Measurements from ENCODE around the gene ATP4A.
"Not testable (repeated sequence)": the region's sequence is repeated elsewhere in the genome, so short reads cannot be mapped to it uniquely, and the experiment has no call there.

The ATP4A gene

DNA sequence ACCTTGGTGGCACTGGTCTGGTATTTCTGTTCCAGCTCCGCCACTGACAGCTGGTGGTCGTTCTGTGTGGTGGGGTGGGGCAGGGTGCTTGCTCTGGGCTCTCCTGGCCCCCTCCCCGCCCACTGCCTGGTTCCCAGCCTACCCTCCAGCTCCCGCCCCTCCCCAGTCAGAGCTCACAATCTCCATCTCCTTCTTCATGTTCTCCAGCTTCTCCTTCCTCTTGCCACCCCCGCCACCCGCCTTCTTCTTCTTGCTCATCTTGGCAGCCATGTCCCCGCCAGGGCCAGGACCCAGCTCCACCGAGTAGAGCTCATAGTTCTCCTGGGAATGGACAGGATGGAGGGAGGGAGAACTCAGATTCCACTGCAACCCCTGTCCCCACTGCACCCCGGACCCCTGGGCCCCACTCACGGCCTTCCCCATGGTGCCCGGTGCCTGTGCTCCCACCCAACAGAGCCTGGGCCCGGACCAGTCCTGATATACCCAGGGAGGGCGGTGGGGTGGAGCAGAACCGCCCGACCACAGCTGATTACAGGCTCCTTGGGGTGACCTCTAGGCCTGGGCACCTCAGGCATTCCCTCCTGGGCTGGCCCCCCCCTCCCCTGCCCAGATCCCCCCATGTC, at the start of gene ATP4A:
ATP4A (minus strand) TSS at position 452 of the 623 bp plus-strand sequence; CDS start at position 423, 29 bp downstream.
- DNase-seq = no peak

DNA sequence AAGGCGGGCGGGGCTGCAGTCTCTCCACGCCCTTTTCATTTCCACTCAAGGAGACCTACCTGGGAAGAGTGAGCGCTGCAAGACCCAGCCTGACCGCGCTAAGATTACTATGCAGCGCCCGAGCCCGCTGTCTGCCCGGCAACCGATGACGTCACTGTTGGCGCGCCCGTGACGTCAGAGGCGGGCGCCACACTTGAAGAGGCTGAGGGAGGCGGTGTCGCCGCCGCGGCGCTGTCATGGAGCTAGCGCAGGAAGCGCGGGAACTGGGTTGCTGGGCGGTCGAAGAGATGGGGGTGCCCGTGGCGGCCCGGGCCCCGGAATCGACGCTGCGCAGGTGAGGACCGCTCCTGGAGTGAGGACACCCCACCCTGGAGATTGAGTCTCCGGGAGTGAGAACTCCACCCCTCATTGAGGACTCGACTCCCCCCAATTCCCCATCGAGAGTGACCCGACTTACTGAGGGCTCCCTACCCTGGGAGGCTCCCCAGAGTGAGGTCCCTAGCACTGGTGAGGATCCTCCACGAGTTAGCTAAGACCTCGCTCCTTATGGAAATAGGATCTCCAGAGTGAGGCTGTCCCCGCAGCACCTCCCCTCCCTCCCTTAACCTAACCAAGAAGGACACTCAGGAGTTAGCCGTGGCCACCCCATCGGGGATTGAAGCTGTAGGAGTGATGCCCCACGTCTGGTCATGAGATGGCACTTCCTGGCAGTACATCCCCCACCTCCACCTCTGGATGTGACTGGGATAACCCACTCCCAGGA, 49.3 kb upstream of the ATP4A start, which contains the start of gene HAUS5:
HAUS5 (plus strand) TSS at position 177 of the 763 bp plus-strand sequence; CDS start at position 237, 60 bp downstream.
- DNase-seq = peak; percentile 86 to 87

DNA sequence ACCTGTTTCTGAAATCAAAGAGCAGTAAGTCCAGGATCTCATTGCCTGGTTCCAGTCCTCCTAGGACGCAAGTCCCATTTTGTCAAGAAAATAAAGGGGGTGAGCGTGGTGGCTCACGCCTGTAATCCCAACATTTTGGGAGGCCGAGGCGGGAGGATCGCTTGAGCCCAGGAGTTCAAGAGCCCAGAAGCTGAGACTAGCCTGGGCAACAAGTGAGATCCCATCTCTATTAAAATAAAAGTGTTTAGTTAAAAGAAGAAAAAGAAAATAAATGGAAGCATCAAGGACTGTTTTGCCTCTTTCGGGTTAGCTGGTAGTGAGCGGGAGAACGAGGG, 48.7 kb upstream of the ATP4A start:
- DNase-seq = no peak

GRCh38 chr19:35609851-35610353, 46.4 kb upstream of the ATP4A start:
- no peak for DNase-seq

DNA sequence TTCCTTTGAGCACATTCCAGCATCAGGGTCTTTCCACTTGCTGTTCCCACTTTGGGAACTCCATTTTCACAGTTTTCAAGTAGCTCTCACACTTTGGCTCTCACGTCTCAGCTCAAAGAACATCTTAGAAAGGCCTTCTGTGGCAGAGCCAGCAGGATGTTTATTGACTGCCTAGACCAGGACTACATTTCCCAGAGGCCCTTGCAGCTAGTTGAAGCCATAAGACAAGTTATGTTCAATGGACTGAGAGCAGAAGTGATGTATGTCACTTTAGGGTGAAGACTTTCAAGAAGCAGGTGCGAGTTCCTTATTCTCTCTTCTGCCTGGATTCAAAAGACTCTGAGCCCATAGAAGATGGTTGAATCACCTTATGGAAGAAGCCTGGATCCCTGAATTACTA, 44.8 kb upstream of the ATP4A start:
- peak; percentile 2 to 21 for DNase-seq

DNA sequence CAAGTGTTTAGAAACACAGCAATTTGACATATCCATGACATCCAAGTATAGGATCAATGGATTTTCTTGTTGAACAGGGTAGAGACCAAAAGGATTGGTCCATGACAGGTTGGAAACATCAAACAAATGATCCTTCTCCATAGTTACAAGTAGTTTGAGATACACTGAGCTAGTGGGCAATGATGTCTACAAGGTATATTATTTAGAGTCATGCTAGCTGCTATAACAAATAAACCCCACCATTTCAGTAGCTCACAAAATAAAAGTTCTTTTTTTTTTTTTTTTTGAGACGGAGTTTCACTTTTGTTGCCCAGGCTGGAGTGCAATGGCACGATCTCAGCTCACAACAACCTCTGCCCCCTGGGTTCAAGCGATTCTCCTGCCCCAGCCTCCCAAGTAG, 44.2 kb upstream of the ATP4A start:
- no peak for DNase-seq

DNA sequence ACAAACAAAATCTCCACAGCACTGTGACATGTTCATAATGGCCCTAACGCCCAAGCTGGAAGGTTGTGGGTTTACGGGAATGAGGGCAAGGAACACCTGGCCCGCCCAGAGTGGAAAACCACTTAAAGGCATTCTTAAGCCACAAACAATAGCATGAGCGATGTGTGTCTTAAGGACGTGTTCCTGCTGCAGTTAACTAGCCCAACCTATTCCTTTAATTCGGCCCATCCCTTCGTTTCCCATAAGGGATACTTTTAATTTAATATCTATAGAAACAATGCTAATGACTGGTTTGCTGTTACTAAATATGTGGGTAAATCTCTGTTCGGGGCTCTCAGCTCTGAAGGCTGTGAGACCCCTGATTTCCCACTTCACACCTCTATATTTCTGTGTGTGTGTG, 43.7 kb upstream of the ATP4A start:
- DNase-seq = not testable (repeated sequence)

- DNase-seq = not testable (repeated sequence)
Observed at GRCh38 chr19:35604436-35604835, 41.0 kb upstream of the ATP4A start.

- no peak for DNase-seq
Observed at GRCh38 chr19:35601971-35602370, 38.5 kb upstream of the ATP4A start.

DNA sequence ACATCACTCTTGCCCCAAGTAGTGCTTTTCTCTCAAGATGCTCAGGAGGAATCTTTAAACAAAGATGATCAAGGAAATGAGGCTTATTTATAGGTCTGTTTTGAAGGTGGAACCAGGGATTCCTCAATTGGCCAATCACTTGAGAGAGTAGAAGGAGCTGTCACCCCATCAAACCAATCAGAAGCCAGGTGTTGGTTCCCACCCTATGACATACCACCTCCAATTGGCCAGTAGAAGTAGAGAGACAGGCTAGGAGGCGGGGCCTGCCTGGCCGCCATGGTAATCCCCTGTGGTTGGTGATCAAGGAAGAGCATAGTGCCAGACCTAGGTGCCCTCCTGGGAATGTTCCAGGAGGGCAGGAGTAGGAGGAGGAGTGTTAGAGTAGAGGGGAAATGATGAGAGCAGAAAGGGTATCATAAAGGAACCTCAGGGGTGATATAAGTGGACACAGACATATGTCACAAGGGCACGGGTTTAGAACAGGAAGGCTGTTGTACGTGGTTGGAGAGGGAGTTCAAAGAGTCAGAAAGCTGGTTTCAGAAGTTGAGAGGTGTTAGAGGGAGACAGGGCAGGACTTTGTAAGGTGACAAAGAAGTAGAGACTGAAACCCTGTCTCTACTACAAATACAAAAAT, 33.0 kb upstream of the ATP4A start:
- DNase-seq = no peak

DNA sequence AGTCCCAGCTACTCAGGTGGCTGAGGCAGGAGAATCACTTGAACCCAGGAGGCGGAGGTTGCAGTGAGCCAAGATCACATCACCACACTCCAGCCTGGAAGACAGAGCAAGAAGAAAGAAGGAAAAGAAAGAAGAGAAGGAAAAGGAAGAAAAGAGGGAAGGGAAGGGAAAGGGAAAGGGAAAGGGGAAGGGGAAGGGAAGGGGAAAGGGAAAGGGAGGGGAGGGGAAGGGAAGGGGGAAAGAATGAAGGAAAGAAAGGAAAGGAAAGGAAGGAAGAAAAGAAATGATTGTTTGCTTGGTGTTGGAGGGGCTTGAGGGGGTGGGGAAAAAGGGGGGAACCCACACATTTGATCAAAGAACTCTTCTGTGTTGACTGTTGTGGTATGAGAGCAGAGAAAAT, 32.5 kb upstream of the ATP4A start:
- DNase-seq = no peak

GRCh38 chr19:35595026-35595425, 31.6 kb upstream of the ATP4A start:
- DNase-seq = not testable (repeated sequence)

- peak; percentile 48 to 73 for DNase-seq
Observed at GRCh38 chr19:35592226-35592625, 28.8 kb upstream of the ATP4A start.

GRCh38 chr19:35590875-35591274, 27.4 kb upstream of the ATP4A start:
- DNase-seq = no peak

GRCh38 chr19:35587321-35587720, 23.9 kb upstream of the ATP4A start:
- no peak for DNase-seq

- DNase-seq = no peak
Observed at GRCh38 chr19:35585848-35586247, 22.4 kb upstream of the ATP4A start, which contains the start of gene PMIS2. Gene PMIS2 (plus strand): TSS chr19:35586173. CDS start chr19:35586260, 87 bp downstream.

- no peak for DNase-seq
Observed at GRCh38 chr19:35582760-35583159, 19.3 kb upstream of the ATP4A start.

DNA sequence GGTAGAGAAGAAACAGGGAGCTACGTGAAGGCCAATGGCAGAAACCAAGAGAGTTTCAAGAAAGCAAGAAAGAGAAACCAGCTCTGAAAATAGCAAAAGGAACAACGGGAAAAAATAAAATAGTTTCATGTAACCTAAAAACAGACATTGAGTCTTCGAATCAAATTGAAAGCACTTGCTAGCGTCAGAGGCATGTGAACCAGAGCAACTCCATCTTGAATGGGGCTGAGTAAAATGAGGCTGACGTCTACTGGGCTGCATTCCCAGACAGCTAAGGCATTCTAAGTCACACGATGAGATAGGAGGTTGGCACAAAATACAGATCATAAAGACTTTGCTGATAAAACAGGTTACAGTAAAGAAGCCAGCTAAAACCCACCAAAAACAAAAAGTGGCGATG, 15.2 kb upstream of the ATP4A start:
- DNase-seq = no peak

DNA sequence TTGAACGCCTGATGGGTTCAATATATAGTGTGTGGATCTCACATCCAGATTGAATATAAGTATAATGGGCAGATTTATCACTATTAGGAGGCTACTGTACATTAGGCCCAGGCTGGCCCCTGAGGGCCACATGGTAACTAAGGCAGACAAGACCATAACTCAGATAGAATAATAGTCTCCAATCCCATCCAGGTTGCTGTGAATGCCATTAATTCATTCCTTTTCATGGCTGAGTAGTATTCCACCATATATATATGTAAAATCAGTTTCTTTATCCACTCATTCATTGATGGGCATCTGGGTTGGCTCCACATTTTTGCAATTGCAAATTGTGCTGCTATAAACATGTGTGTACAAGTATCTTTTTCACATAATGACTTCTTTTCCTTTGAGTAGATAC, 14.5 kb upstream of the ATP4A start:
- DNase-seq = no peak

DNA sequence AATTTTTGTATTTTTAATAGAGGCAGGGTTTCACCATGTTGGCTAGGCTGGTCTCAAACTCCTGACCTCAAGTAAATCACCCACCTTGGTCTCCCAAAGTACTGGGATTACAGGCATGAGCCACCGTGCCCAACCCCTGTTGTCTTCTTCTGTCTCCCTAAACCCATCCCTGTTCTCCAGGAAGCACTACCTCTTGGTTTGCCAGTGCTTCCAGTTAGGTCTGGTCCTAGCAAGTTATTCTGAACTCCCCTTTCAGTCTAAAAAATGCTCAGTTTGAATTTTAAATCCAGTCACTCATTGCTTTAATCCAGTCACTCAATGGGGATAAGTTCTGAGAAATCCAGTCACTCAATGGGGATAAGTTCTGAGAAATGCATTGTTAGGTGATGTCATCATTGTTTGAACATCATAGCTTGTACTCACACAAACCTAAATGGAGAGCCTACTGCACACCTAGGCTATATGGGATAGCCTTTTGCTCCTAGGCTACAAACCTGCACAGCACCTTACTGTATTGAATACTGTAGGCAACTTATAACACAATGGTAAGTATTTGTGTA, 8.0 kb upstream of the ATP4A start:
- no peak for DNase-seq

- DNase-seq = no peak
Observed at GRCh38 chr19:35569281-35569781, 5.9 kb upstream of the ATP4A start.

DNA sequence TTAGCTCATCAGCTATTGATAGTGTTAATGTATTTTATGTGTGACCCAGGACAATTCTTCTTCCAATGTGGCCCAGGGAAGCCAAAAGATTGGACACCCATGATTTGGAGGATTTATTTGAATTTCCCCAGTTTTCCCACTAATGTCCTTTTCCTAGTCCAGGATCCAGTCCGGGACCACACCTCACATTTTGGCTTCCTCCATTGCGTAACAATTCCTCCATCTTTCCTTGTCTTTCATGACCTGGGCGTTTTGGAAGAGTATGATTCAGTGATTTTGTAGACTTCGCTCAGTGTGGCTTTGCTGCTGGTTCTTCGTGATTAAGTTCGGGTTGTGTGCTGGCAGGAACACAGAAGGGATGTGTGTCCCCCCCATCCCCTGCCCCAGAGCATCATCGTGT, 3.3 kb upstream of the ATP4A start:
- no peak for DNase-seq

All from Kasumi-1 (cell line).